ENCODE measurements around the gene RBMS1. TPM values are rescaled to one million over a fixed set of nuclear protein-coding genes. Genes with fewer than 3 reads are reported as not detected.

The RBMS1 gene, protein sequence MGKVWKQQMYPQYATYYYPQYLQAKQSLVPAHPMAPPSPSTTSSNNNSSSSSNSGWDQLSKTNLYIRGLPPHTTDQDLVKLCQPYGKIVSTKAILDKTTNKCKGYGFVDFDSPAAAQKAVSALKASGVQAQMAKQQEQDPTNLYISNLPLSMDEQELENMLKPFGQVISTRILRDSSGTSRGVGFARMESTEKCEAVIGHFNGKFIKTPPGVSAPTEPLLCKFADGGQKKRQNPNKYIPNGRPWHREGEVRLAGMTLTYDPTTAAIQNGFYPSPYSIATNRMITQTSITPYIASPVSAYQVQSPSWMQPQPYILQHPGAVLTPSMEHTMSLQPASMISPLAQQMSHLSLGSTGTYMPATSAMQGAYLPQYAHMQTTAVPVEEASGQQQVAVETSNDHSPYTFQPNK
- total RNA-seq, result 10 to 100 TPM; 47.1 to 63.4 (median 56.3) TPM

DNA sequence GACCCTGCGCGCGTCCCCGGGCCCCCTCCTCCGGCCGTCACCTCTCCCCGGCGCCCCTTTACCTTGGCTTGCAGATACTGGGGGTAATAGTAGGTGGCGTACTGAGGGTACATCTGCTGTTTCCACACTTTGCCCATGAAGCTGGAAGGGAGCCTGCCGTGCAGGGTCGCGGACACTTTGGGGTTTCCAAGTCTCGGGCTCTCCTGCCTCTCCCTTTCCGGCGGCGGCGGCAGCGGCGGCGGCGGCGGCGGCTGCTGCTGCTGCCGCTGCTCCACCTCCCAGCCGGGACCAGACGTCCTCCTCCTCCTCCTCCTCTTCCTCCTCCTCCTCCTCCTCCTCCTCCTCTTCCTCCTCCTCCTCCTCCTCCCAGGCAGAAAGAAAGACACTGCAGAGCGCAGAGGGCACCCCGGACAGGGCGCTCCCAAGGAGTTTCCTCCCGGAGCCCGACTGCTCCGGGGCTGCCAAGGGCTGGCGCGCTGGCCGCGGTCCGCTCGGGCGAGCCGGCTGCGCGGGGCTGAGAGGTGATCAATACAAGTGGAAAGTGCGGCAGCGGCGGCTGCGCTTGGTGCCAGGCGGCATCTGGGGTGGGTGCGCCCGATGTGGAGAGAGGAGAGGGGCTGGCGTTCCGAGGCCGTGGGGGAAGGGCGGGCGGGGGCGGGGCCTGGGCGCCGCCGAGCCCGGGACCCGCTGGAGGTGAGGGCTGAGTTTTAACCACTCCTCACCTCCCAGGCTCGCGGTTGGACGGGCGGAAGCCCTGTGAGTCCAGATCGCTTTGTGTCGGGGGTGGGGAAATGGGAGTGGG, at the start of gene RBMS1:
RBMS1 (minus strand) TSS at position 581 of the 802 bp plus-strand sequence; CDS start at position 137, 444 bp downstream.
- Mint-ChIP-seq H3K4me1 (ENCODE audit: low read depth) (peaks cover 43% of the 10 kb centered on the region), H3K9me3 (no peaks in the 10 kb centered on the region), H3K4me3 (peak within 1 kb of the TSS; percentile 94), H3K36me3 (ENCODE audit: insufficient read depth) (no peaks in the 10 kb centered on the region), H3K27me3 (ENCODE audit: low read depth) (peaks cover 1% of the 10 kb centered on the region)
- ATAC-seq (peak; percentile 54 to 55), DNase-seq (peak; percentile 41)

DNA sequence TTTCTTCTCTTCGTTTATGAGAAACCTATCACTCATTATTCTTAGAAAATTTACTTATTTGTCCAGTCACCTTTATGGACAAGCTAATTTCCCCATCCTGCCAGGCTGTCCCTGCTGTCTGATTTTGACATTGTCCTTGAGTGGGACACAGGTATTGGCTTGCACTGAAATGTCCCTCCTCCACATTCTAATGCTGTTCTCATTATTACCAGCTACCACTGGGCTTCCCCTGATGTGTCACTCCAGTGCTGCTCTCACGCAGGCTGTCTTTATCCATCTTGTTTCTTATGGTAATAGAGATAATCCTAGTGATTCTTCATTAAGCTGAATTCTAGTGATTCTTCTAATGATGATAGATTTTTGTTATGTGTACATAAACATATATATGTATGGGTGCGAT, 48.1 kb upstream of the RBMS1 start:
- Mint-ChIP-seq H3K4me3 (no peak overlapping the region), H3K9me3 (no peaks in the 10 kb centered on the region), H3K4me1 (ENCODE audit: low read depth) (peaks cover 5% of the 10 kb centered on the region), H3K27me3 (ENCODE audit: low read depth) (no peaks in the 10 kb centered on the region), H3K36me3 (ENCODE audit: insufficient read depth) (no peaks in the 10 kb centered on the region)
- ATAC-seq (no peak), DNase-seq (no peak)

DNA sequence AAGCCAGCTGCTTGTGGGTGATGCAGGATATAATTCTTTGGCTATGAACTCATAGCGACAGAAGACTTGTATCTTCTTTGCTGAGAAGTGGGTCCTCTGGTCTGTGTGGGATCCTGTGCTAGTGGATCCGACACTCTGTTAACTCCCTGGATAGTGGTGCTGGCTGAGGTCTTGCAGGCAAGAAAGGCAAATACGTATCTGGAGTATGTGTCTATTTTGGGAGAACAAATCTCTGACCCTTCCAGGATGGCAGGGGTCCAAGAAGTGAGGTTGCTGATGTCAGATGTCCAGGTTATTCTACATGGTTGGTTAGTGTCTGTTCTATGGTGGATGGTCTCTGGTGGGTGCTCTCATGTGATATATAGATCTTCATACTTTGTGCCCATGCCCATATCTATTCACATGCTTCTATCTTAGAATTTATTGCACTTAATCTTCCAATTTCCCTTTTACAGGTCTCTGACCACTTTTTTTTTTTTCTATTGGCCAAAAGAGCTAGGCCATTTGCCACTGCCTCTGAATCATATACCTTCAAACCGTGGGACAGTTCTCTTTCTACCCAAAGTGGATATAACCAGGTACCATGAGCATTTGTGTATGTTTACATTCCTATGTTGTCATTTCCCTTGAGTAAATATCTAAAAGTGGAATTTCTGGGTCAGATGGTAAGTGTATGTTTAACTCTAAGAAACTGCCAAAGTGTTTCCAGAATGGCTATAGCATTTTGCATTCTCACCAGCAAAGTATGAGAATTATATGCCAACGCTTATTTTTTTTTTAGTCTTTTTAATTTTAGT, 45.1 kb upstream of the RBMS1 start:
- H3K36me3 Mint-ChIP-seq (ENCODE audit: insufficient read depth), result no peaks in the 10 kb centered on the region
- peaks cover 10% of the 10 kb centered on the region for H3K4me1 Mint-ChIP-seq (ENCODE audit: low read depth)
- no peaks in the 10 kb centered on the region for H3K9me3 Mint-ChIP-seq
- H3K4me3 Mint-ChIP-seq, result no peak overlapping the region
- no peak for ATAC-seq
- DNase-seq, result no peak
- no peaks in the 10 kb centered on the region for H3K27me3 Mint-ChIP-seq (ENCODE audit: low read depth)

DNA sequence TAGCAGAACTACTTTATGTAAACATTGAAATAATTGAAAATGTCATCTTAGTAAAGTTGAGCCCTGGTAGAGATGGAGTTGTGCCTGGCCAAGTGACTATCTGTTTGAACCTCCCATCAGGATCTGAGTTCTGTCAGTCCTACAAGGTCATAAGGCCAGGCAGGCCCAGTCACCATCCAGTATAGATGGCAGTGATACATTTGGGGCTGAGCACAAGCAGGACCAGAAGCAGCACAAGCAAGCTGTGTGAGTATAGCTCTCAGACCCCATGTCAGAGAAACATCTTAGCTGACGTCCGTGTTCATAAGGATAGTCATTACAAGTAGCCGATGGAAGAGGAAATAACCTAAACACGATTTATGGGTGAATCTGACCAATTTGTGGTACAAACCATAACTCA, 44.5 kb upstream of the RBMS1 start:
- Mint-ChIP-seq H3K4me3 (no peak overlapping the region), H3K27me3 (ENCODE audit: low read depth) (no peaks in the 10 kb centered on the region), H3K36me3 (ENCODE audit: insufficient read depth) (no peaks in the 10 kb centered on the region), H3K4me1 (ENCODE audit: low read depth) (peaks cover 10% of the 10 kb centered on the region), H3K9me3 (no peaks in the 10 kb centered on the region)
- no peak for ATAC-seq
- DNase-seq, result no peak

DNA sequence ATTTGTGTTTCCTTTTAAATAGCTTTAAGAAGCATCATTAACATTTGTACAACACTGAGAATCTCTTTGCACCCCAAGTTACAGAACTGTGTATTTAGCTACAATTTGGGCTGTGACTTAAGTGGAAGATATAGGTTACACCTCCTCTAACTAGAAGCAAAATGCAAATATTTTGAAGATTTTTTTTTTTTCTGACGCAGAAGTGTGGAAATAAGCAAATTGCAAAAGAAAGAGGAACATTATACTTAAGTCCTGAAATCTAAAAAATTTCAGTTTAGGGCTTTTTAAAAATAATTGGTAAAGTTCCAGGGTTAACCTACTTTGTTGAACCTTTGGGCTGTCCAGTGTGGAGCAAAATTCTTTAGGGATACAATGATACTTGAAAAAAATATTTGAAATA, 41.4 kb upstream of the RBMS1 start:
- Mint-ChIP-seq H3K36me3 (ENCODE audit: insufficient read depth) (no peaks in the 10 kb centered on the region), H3K4me1 (ENCODE audit: low read depth) (peaks cover 10% of the 10 kb centered on the region), H3K27me3 (ENCODE audit: low read depth) (no peaks in the 10 kb centered on the region), H3K4me3 (no peak overlapping the region), H3K9me3 (no peaks in the 10 kb centered on the region)
- ATAC-seq, result no peak
- DNase-seq, result no peak

DNA sequence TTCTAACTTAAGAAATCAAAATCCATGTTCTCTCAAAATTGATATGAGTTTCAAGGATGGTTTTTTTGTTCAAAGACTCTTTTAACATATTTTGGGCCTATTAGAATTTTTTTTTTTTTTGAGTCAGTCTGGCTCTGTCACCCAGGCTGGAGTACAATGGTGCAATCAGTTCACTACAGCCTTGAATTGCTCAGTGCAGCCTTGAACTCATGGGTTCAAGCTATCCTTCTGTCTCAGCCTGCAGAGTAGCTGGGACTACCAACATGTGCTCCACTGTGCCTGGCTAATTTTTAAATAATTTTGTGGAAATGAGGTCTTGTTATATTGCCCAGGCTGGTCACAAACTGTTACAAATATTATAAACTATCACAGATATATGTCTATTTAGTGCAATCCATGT, 40.6 kb upstream of the RBMS1 start:
- Mint-ChIP-seq H3K4me1 (ENCODE audit: low read depth) (peaks cover 10% of the 10 kb centered on the region), H3K27me3 (ENCODE audit: low read depth) (no peaks in the 10 kb centered on the region)

DNA sequence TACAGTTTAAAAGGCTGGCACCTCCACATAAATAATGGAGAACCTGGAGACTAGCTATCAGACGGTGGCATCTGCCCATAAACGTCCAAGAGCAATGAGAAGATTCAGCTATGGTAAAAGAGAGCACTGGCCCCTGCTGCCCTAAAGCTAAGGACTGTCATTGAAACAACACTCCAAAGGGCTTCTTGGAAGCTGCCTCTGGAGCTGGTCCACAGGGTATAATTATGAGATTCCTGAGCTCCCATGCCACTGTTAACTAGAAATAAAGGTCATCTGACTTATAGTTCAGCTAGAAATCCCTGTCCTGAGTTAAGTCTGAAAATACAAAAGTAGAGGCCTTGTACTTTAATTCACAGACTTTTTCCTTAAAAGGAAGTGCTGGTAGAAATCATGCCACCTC, 39.9 kb upstream of the RBMS1 start:
- Mint-ChIP-seq H3K9me3 (no peaks in the 10 kb centered on the region), H3K4me3 (no peak overlapping the region), H3K27me3 (ENCODE audit: low read depth) (no peaks in the 10 kb centered on the region), H3K36me3 (ENCODE audit: insufficient read depth) (no peaks in the 10 kb centered on the region), H3K4me1 (ENCODE audit: low read depth) (peaks cover 10% of the 10 kb centered on the region)
- no peak for ATAC-seq
- no peak for DNase-seq

More for the DNA sequence above, 40.6 kb upstream of the RBMS1 start:
- DNase-seq (no peak), ATAC-seq (no peak)
- H3K4me3 Mint-ChIP-seq, result no peak overlapping the region
- no peaks in the 10 kb centered on the region for H3K9me3 Mint-ChIP-seq
- no peaks in the 10 kb centered on the region for H3K36me3 Mint-ChIP-seq (ENCODE audit: insufficient read depth)

DNA sequence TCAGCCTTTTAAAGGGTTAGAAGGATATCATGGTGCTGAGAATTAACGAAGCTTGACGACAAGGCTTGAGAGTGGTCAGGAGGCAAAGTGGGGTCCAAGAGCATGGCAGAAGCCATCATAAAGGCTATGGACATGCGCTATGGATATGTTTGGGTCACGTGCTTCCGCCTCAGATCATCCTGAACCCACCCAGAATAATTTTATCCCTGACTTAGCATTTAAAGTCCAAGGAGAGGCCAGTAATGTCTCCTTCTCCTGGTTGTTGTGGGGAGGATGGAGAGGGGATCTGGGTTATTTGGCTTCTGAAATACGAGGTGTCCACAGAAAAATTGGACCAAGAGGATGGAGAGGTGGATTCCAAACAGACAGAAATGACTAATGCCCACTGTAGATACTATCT, 38.8 kb upstream of the RBMS1 start:
- H3K9me3 Mint-ChIP-seq, result no peaks in the 10 kb centered on the region
- peaks cover 8% of the 10 kb centered on the region for H3K4me1 Mint-ChIP-seq (ENCODE audit: low read depth)
- DNase-seq (no peak), ATAC-seq (no peak)
- H3K27me3 Mint-ChIP-seq (ENCODE audit: low read depth), result no peaks in the 10 kb centered on the region
- no peak overlapping the region for H3K4me3 Mint-ChIP-seq
- H3K36me3 Mint-ChIP-seq (ENCODE audit: insufficient read depth), result no peaks in the 10 kb centered on the region

DNA sequence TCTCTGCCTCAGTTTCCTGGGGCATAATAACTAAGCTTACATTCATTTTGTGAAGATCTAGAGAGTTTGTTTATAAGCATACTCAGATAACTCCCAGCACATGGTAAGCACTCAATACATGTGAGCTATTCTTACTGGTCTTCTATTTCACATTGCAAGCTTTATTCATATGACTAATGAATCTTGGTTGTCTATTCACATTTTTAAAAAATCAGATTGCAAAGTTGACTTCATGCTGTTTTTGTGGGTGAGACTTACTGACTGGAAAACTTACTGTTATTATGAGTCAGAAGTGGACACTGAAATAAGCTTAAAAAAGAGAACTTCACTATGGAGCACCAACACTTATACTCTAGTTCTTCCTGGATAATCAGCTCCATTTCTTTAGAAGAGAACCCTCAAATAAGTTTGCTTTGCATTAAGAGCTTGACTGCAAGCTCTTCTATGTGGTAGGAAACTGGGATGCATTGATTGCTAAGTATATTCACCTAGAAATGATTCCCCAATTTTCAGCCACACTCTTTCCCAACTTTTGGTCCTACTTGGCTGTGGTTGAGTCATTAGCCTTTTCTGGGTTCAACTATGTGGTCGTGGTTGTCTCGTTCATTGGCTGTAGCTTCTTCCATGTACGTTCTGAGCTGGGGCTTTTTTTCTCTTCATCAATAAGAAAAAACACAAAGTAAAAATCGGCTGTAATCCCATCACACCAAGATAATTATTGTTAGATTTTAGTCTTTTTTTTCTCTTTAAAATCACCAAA, 29.5 kb upstream of the RBMS1 start:
- H3K27me3 Mint-ChIP-seq (ENCODE audit: low read depth), result no peaks in the 10 kb centered on the region
- H3K36me3 Mint-ChIP-seq (ENCODE audit: insufficient read depth), result no peaks in the 10 kb centered on the region
- no peaks in the 10 kb centered on the region for H3K9me3 Mint-ChIP-seq
- peaks cover 3% of the 10 kb centered on the region for H3K4me1 Mint-ChIP-seq (ENCODE audit: low read depth)
- H3K4me3 Mint-ChIP-seq, result no peak overlapping the region
- DNase-seq (no peak), ATAC-seq (no peak)

DNA sequence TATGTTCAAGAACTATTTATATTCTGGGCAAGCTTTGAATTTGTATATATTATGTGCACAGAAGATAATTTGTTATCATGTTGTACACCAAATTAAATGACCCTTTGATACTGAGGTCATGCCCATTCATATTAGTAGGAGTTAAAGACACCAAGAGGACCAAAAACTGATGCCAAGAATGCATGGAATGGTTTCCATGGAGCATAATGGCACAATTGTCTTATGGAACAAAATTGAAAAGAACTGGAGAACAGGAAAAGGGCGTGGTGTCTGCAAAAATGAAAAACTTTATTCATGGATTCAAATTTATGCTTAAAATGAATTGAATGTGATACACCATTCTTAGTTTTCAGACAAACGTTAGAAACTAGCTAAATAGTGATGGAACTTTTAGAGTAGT, 24.1 kb upstream of the RBMS1 start:
- Mint-ChIP-seq H3K36me3 (ENCODE audit: insufficient read depth) (no peaks in the 10 kb centered on the region), H3K4me3 (no peak overlapping the region), H3K4me1 (ENCODE audit: low read depth) (peaks cover 29% of the 10 kb centered on the region), H3K27me3 (ENCODE audit: low read depth) (no peaks in the 10 kb centered on the region), H3K9me3 (no peaks in the 10 kb centered on the region)
- DNase-seq (no peak), ATAC-seq (no peak)

DNA sequence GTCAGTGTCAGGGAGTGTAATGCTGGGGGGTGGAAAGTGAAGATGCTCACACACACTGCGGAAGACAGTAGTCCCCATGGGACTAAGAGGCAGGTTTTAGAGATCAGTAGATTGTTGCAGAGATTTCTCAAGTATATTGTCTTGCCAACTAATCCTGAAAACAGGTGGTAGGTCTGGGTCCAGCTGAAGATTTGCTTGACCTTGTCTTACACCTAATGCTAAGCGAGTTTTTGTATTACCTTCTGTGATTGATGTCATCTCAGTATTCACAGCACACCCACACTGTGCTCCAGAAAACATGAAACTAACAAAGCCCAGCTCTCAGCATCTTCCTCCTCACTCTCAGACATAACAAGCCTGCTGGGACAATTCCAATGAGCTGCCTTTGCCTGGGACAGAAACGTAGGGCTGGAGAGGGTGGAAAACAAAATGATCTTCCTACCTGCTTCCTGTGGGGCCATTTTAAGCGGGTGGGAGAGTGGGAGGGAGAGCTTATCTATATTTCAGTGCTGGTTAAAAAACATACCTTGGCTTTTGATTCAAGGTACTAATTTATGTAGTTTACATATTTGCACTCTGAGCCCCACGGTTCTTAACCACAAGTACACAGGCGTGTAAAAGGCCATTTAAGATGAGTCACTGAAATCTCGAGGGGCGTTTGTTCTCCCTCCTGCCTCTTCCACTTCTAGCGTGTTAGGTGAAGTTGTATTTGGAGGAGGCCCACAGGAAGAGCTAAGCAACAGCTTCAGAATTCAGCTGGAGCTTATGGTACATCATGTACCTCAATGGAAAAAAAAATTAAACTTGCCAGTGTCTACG, 23.1 kb upstream of the RBMS1 start:
- H3K4me3 Mint-ChIP-seq, result no peak overlapping the region
- no peaks in the 10 kb centered on the region for H3K27me3 Mint-ChIP-seq (ENCODE audit: low read depth)
- DNase-seq (no peak), ATAC-seq (peak; percentile 83 to 88)
- peaks cover 35% of the 10 kb centered on the region for H3K4me1 Mint-ChIP-seq (ENCODE audit: low read depth)
- no peaks in the 10 kb centered on the region for H3K36me3 Mint-ChIP-seq (ENCODE audit: insufficient read depth)
- H3K9me3 Mint-ChIP-seq, result no peaks in the 10 kb centered on the region

DNA sequence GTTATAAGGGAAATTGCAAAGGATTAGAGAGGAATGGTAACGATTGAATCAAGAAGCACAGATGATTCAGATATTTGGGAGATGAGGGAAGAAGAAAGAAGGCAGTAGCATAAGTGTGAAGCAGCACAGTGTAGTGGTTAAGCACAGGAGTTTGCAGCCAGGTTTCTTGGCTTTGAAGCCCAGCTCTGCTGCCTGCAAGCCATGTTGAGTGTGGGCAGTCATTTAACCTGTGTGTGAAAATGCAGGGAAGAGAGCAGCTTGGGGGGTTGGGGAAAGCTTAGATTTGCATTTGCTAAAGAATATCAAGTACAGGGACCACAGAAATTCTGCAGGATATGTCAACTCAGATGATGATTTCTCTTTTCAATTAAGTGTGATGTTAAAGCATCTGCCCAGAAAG, 21.5 kb upstream of the RBMS1 start:
- H3K4me1 Mint-ChIP-seq (ENCODE audit: low read depth), result peaks cover 35% of the 10 kb centered on the region
- ATAC-seq, result no peak
- H3K9me3 Mint-ChIP-seq, result no peaks in the 10 kb centered on the region
- DNase-seq, result no peak
- no peak overlapping the region for H3K4me3 Mint-ChIP-seq
- no peaks in the 10 kb centered on the region for H3K27me3 Mint-ChIP-seq (ENCODE audit: low read depth)
- H3K36me3 Mint-ChIP-seq (ENCODE audit: insufficient read depth), result no peaks in the 10 kb centered on the region

DNA sequence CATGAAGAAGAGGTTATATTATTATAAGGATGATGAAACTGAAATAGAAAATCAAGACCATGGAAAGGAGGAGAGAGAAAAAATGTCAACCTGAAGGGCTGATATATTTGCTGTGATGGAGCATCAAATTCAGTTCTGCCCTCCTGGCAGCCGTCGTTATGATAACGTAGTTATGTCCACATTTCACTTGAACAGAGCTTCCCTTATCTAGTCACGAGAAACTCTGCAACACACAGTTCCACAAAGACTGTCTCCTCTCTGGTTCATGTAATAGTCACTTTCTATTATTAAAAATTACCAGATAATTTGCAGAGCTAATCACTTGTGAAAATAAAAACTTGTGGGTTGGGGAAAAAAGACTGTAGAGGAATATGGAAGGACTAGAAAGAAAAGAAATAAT, 19.5 kb upstream of the RBMS1 start:
- no peak for ATAC-seq
- peaks cover 33% of the 10 kb centered on the region for H3K4me1 Mint-ChIP-seq (ENCODE audit: low read depth)
- H3K36me3 Mint-ChIP-seq (ENCODE audit: insufficient read depth), result no peaks in the 10 kb centered on the region
- DNase-seq, result no peak
- no peak overlapping the region for H3K4me3 Mint-ChIP-seq
- no peaks in the 10 kb centered on the region for H3K27me3 Mint-ChIP-seq (ENCODE audit: low read depth)
- no peaks in the 10 kb centered on the region for H3K9me3 Mint-ChIP-seq
